ENCODE data around the gene TNIK. TPM values are rescaled to one million over a fixed set of nuclear protein-coding genes. Genes with fewer than 3 reads are reported as not detected.
A peak's percentile ranks its signal among the peaks of the same experiment; 100 is the strongest.

Gene TNIK
- total and polyA plus RNA-seq, 10 donors: 0.85 to 34.5 (median 14.1) TPM

GRCh38 chr3:171328419-171329082, 131.7 kb downstream of the TNIK start:
- WGBS, 5 donors: 32 to 46% (median 36%) methylated on average over 3 of the region's 3 CpGs
- Histone ChIP-seq H3K9me3 (no peaks in the 10 kb centered on the region), H3K27me3 (replicated peaks in 1 of 7) (no peaks in the 10 kb centered on the region), H3K27ac (peak overlapping the region in 1 of 8 donors; percentile 34), H3K4me1 (peaks cover 0 to 18% (median 14%) of the 10 kb centered on the region in 6 donors), H3K4me3 (no peak overlapping the region), H3K36me3 (no peaks in the 10 kb centered on the region)
- intact Hi-C loops (cut with DNase I; ENCODE audit: low total_unique reads): no loop called here
- no peak for TF ChIP-seq POLR2A (IDR thresholded peaks at IDR 0.05)
- peak in 1 of 3 donors; percentile 61 for TF ChIP-seq POLR2AphosphoS5 (IDR thresholded peaks at IDR 0.05)
- peak in 7 of 11 experiments; percentile 10 to 33 (median 29) for TF ChIP-seq CTCF (IDR thresholded peaks at IDR 0.05 in 8 of 11, conservative IDR thresholded peaks at IDR 0.05 in 3 of 11)
- DNase-seq: peak; percentile 75

GRCh38 chr3:171327441-171328174, 132.6 kb downstream of the TNIK start:
- Histone ChIP-seq H3K4me3 (no peak overlapping the region), H3K27me3 (replicated peaks in 1 of 7) (no peaks in the 10 kb centered on the region), H3K27ac (no peak overlapping the region), H3K9me3 (no peaks in the 10 kb centered on the region), H3K36me3 (no peaks in the 10 kb centered on the region), H3K4me1 (peaks cover 0 to 18% (median 14%) of the 10 kb centered on the region in 6 donors)
- WGBS, 5 donors: 72 to 90% (median 77%) methylated on average over 5 to 7 of the region's 7 CpGs
- intact Hi-C loops (cut with DNase I; ENCODE audit: low total_unique reads): no loop called here
- no peak for DNase-seq
- TF ChIP-seq POLR2AphosphoS5 (IDR thresholded peaks at IDR 0.05) (no peak), CTCF (IDR thresholded peaks at IDR 0.05 in 8 of 11, conservative IDR thresholded peaks at IDR 0.05 in 3 of 11) (no peak), POLR2A (IDR thresholded peaks at IDR 0.05) (no peak)

- Histone ChIP-seq H3K4me1 (peaks cover 0 to 18% (median 14%) of the 10 kb centered on the region in 6 donors), H3K36me3 (no peaks in the 10 kb centered on the region), H3K9me3 (no peaks in the 10 kb centered on the region), H3K27me3 (replicated peaks in 1 of 7) (no peaks in the 10 kb centered on the region), H3K27ac (no peak overlapping the region), H3K4me3 (no peak overlapping the region)
- 71 to 96% (median 92%) methylated on average over 1 of the region's 1 CpG for WGBS, 5 donors
- intact Hi-C loops (cut with DNase I; ENCODE audit: low total_unique reads): no loop called here
- DNase-seq: no peak
- no peak for TF ChIP-seq POLR2A (IDR thresholded peaks at IDR 0.05)
Observed at GRCh38 chr3:171326717-171327440, 133.3 kb downstream of the TNIK start.

- Histone ChIP-seq H3K36me3 (no peaks in the 10 kb centered on the region), H3K9me3 (no peaks in the 10 kb centered on the region), H3K4me1 (peaks cover 0 to 17% (median 11%) of the 10 kb centered on the region in 6 donors), H3K4me3 (no peak overlapping the region), H3K27ac (peak overlapping the region in 1 of 8 donors; percentile 25), H3K27me3 (replicated peaks in 1 of 7) (no peaks in the 10 kb centered on the region)
- DNase-seq: no peak
- no peak for TF ChIP-seq POLR2AphosphoS5 (IDR thresholded peaks at IDR 0.05)
- no peak for TF ChIP-seq CTCF (IDR thresholded peaks at IDR 0.05 in 8 of 11, conservative IDR thresholded peaks at IDR 0.05 in 3 of 11)
- TF ChIP-seq POLR2A (IDR thresholded peaks at IDR 0.05): no peak
- 66 to 81% (median 73%) methylated on average over 3 of the region's 3 CpGs for WGBS, 5 donors
- intact Hi-C loops (cut with DNase I; ENCODE audit: low total_unique reads): no loop called here
Observed at GRCh38 chr3:171323938-171324536, 136.2 kb downstream of the TNIK start.
